ENCODE data around the gene EPM2A.

Gene EPM2A

DNA sequence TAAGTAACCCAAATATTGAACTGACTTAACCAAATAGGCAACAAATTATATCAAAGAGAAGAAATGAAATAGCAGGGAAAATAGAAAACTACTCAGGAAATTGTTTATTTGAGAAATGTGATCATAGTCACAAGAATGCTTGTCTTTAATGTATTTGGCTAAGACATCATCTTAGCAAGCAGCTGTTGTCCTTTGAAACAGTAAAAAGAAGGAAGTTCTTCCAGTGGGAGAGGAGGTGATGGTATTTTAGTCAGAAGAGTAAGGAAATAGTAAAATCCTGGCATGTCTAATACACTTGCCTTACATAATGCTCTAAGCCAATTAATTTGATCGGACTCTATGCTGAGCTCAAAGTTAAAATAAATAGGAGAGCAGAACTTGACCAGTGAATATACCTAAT lies 126.5 kb downstream of the EPM2A start:
- TF ChIP-seq CTCF (IDR thresholded peaks at IDR 0.05; ENCODE audit: control insufficient read depth, insufficient read depth, low read depth, low read length, missing control alignments) = no peak
- no peak for DNase-seq (ENCODE audit: low read depth)
- no peak overlapping the region for H3K4me3 ChIP-seq (ENCODE audit: control insufficient read depth, low read depth, low read length)

DNA sequence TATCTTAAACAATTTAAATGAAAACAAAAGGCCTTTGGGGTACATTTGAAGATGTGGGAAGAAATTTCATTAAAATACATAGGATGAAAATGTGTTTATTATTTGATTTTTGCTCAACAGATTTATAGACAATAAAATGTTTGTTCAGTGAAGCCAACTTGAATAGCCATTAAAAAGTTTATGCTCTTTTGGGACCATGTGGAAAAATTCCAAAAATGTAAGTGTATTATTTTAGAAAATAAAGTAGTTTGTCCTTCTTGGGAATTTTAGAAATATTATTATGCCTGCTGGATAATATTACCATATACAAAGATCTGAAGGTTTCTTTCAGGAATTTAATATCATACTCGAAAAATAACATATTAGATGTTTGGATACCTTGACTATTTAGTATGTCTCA lies 131.3 kb downstream of the EPM2A start:
- TF ChIP-seq CTCF (IDR thresholded peaks at IDR 0.05; ENCODE audit: control insufficient read depth, insufficient read depth, low read depth, low read length, missing control alignments) = no peak
- H3K4me3 ChIP-seq (ENCODE audit: control insufficient read depth, low read depth, low read length) = no peak overlapping the region
- DNase-seq (ENCODE audit: low read depth) = no peak

- no peak for TF ChIP-seq CTCF (IDR thresholded peaks at IDR 0.05; ENCODE audit: control insufficient read depth, insufficient read depth, low read depth, low read length, missing control alignments)
- no peak for DNase-seq (ENCODE audit: low read depth)
- no peak overlapping the region for H3K4me3 ChIP-seq (ENCODE audit: control insufficient read depth, low read depth, low read length)
Measured at GRCh38 chr6:145603424-145603833, 131.9 kb downstream of the EPM2A start.

- DNase-seq (ENCODE audit: low read depth) = no peak
- no peak for TF ChIP-seq CTCF (IDR thresholded peaks at IDR 0.05; ENCODE audit: control insufficient read depth, insufficient read depth, low read depth, low read length, missing control alignments)
- H3K4me3 ChIP-seq (ENCODE audit: control insufficient read depth, low read depth, low read length) = no peak overlapping the region
Measured at GRCh38 chr6:145602726-145603326, 132.5 kb downstream of the EPM2A start.

GRCh38 chr6:145601397-145601796 lies 133.9 kb downstream of the EPM2A start:
- DNase-seq (ENCODE audit: low read depth) = no peak
- H3K4me3 ChIP-seq (ENCODE audit: control insufficient read depth, low read depth, low read length) = no peak overlapping the region
- TF ChIP-seq CTCF (IDR thresholded peaks at IDR 0.05; ENCODE audit: control insufficient read depth, insufficient read depth, low read depth, low read length, missing control alignments) = no peak

DNA sequence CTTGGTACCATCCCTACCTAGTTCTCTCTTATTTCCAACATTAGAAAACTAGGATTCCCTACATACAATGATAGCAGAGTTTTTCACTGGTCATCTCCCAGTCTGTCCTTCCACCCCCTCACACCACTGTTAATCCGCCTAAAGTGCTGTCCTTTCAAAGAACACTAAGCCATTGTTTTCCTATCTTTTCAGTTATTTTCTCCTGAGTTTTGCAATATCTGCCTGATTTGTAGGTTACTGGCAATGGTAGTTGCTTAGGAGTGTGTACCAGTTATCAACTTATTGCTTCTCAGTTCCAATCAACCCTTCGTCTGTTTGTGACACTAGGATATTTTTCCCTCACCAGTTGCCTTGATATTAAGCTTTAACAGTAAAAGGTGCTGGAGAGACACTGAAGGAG lies 135.0 kb downstream of the EPM2A start:
- DNase-seq (ENCODE audit: low read depth) = no peak
- TF ChIP-seq CTCF (IDR thresholded peaks at IDR 0.05; ENCODE audit: control insufficient read depth, insufficient read depth, low read depth, low read length, missing control alignments) = no peak
- H3K4me3 ChIP-seq (ENCODE audit: control insufficient read depth, low read depth, low read length) = no peak overlapping the region

DNA sequence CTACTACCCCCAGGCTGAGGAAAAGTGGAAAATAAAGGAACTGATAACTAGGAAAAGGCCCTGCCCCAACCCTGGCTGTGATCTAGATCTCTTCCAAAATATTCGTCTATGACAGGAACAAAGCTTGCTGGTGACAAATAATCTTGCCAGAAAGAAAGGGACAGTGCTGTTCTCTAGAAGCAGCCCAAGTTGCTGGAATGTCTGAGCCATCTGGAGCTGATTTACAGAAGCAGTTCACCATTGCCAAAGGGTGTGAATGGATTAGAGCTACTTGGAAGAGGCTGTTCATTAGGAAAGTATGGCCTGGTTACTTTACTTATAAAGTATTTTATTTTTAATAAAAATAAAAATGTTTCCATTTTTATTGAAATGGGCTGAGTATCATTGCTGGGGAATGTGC lies 146.3 kb downstream of the EPM2A start:
- no peak overlapping the region for H3K4me3 ChIP-seq (ENCODE audit: control insufficient read depth, low read depth, low read length)
- no peak for TF ChIP-seq CTCF (IDR thresholded peaks at IDR 0.05; ENCODE audit: control insufficient read depth, insufficient read depth, low read depth, low read length, missing control alignments)
- DNase-seq (ENCODE audit: low read depth) = no peak

Data from AG09309 (cell line).